Inferior parietal cortex (tissue), 1 donor: ENCODE results near the gene KRT15.
A peak's percentile ranks its signal among the peaks of the same experiment; 100 is the strongest.

Source experiments
- DNase-seq: peaks from one replicate; pipeline ENCODE4 v3.0.0-alpha.2; 2016; ENCODE audit errors: extremely low spot score

Gene KRT15

GRCh38 chr17:41480136-41480535, 38.6 kb downstream of the KRT15 start:
- no peak for DNase-seq

- DNase-seq = no peak
Observed at GRCh38 chr17:41478237-41478636, 40.5 kb downstream of the KRT15 start.

- no peak for DNase-seq
Observed at GRCh38 chr17:41476866-41477815, 41.5 kb downstream of the KRT15 start.

GRCh38 chr17:41475421-41475820, 43.3 kb downstream of the KRT15 start:
- DNase-seq = no peak

DNA sequence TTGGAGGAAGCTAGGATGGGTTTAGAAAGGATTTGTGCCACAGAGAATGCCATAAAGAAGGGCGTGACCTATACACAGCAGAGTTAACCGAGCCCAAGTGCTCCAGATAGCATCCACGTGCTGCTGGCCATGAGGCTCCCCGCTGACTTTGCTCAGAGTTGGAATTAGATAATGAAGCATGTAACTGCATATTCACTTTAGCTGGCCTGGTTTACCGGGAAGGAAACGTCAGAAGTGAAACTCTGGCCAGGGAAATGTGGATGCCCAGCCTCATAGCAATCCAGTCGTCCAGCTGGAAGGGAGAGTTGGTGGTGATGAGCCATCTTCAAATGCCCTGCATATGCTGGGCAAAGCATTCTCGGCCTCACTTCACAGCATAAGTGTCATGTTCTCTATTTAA, 43.8 kb downstream of the KRT15 start:
- no peak for DNase-seq

GRCh38 chr17:41468346-41468745, 50.3 kb downstream of the KRT15 start:
- DNase-seq = no peak

GRCh38 chr17:41467561-41467960, 51.1 kb downstream of the KRT15 start:
- no peak for DNase-seq

GRCh38 chr17:41466988-41467387, 51.7 kb downstream of the KRT15 start, which contains the start of gene KRT32:
TSS of gene KRT32 (minus strand) at chr17:41467386. CDS start at chr17:41467325, 61 bp downstream.
- DNase-seq = no peak

DNA sequence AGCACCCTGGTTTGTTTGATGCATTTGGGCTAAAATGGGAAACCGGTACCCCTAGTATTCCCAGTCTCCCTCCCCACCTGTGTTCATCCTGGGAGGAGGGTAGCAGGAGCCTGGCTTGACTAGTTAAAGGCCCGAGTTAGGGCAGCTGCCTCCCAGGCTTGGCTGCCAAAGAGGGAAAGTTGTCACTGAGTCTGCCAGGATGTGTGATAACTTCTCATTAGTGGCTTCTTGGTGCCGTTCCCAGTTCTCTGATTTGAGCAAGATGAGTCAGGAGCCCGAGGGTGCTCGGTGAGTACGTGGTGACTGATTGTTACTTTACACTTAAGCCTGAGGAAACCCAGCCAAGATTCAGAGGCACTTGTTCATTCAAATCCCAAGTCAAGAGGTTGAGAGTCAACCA, 54.0 kb downstream of the KRT15 start:
- peak; percentile 66 for DNase-seq

DNA sequence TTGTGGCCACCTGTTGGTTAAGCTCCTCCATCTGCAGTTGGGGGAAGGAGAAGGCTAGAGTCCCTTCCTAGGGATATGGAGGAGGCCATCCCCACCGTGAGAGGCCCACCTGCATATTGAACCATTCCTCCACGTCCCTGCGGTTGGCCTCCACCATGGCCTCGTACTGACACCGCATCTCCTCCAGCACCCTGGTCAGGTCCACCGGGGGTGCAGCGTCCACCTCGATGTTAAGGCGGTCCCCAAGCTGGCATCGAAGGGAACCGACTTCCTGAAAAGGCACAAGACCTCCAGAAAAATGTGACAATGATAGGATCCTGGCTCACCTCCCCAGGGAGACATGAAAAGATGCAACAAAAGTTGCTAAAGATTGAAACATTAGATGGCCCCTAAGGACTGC, 54.5 kb downstream of the KRT15 start:
- DNase-seq = no peak

- no peak for DNase-seq
Observed at GRCh38 chr17:41463746-41464145, 54.9 kb downstream of the KRT15 start.
